Chondrocyte (in vitro differentiated cells): ENCODE data around the gene NUFIP1. TPM values are rescaled to one million over a fixed set of nuclear protein-coding genes. Genes with fewer than 3 reads are reported as not detected.

Experiments used
- DNase-seq: peaks from one replicate; pipeline ENCODE4 v3.0.0; 2021; ENCODE audit warnings: mixed read lengths, low spot score
- H3K27ac Mint-ChIP-seq: one replicate; pipeline ENCODE4 v1.8.0; 2021; ENCODE audit warnings: mild to moderate bottlenecking, moderate library complexity, mixed read lengths; ENCODE audit not compliant: unreplicated experiment
- H3K27me3 Mint-ChIP-seq: 2 replicates; pipeline ENCODE4 v1.8.0; 2021; ENCODE audit warnings: low read depth, mixed read lengths
- H3K36me3 Mint-ChIP-seq: 2 replicates; pipeline ENCODE4 v1.8.0; 2021; ENCODE audit warnings: low read depth, mixed read lengths
- H3K4me1 Mint-ChIP-seq: 2 replicates; pipeline ENCODE4 v1.8.0; 2021; ENCODE audit warnings: low read depth, mild to moderate bottlenecking, mixed read lengths
- H3K4me3 Mint-ChIP-seq: one replicate; pipeline ENCODE4 v1.8.0; 2021; ENCODE audit warnings: mild to moderate bottlenecking, moderate library complexity, mixed read lengths; ENCODE audit not compliant: unreplicated experiment
- H3K9me3 Mint-ChIP-seq: 2 replicates; pipeline ENCODE4 v1.8.0; 2021; ENCODE audit warnings: low read depth, mixed read lengths
- CTCF ChIP-seq: fragments of 200-600 bp; sonication (generic); IDR thresholded peaks from 2 replicates; pipeline ENCODE4 v1.5.0; 2021; ENCODE audit warnings: antibody characterized with exemption, mild to moderate bottlenecking, moderate library complexity
- total RNA-seq: library from RNA; stranded (reverse); gene quantifications from 3 replicates; pipeline ENCODE4 v1.2.1, GENCODE V29; 2021

NUFIP1 gene
- total RNA-seq, 1 donor from 2014 or later = 5.1 TPM

DNA sequence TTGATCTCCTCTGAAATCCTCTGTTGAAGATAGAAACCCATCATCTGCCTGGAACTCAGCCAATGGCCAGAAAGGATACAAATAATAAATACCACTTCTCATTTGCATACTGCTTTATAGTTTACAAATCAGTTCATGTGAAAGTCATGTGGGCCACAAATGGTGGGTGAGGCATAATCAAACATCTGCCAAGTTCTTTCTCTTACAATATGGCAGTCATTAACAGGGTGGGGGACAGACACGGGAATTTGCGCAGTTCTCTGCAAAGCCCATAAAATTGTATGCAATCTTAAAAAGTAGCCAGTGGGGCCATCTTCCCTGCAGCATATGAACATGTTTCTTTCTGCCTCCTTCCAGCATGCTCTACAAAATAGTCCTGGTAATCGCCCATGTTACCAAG lies 59.6 kb downstream of the NUFIP1 start:
- TF ChIP-seq CTCF = no peak
- Mint-ChIP-seq H3K36me3 (no peaks in the 10 kb centered on the region), H3K4me1 (peaks cover 45% of the 10 kb centered on the region), H3K27ac (peak overlapping the region; percentile 55), H3K9me3 (no peaks in the 10 kb centered on the region), H3K4me3 (no peak overlapping the region), H3K27me3 (no peaks in the 10 kb centered on the region)
- no peak for DNase-seq

DNA sequence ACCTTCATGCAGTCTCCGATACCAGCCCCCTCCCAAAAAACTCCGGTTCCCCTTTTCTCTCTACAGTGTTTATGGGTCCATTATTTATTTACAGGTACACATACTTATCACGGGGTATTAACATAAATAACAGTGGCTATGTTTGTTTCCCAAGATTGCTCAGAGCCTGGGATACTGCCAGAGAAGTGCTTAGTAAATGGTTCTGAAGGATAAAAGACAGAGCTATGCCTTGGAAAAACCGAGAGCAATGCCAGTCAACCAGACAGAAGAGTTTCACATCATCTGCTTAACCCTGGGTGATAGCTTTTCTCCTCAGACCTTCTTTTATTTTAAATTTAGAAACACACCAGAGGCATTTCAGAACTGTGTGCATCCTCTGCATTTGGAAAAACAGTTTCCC lies 61.3 kb downstream of the NUFIP1 start:
- Mint-ChIP-seq H3K4me1 (peaks cover 30% of the 10 kb centered on the region), H3K27me3 (no peaks in the 10 kb centered on the region), H3K27ac (no peak overlapping the region), H3K9me3 (no peaks in the 10 kb centered on the region), H3K4me3 (no peak overlapping the region), H3K36me3 (no peaks in the 10 kb centered on the region)
- no peak for DNase-seq
- no peak for TF ChIP-seq CTCF

GRCh38 chr13:44921931-44922758 lies 67.1 kb downstream of the NUFIP1 start:
- no peaks in the 10 kb centered on the region for H3K36me3 Mint-ChIP-seq
- DNase-seq = no peak
- no peaks in the 10 kb centered on the region for H3K4me1 Mint-ChIP-seq
- peak; percentile 24 for TF ChIP-seq CTCF
- H3K27ac Mint-ChIP-seq = no peak overlapping the region
- H3K9me3 Mint-ChIP-seq = no peaks in the 10 kb centered on the region
- H3K27me3 Mint-ChIP-seq = no peaks in the 10 kb centered on the region
- H3K4me3 Mint-ChIP-seq = no peak overlapping the region

DNA sequence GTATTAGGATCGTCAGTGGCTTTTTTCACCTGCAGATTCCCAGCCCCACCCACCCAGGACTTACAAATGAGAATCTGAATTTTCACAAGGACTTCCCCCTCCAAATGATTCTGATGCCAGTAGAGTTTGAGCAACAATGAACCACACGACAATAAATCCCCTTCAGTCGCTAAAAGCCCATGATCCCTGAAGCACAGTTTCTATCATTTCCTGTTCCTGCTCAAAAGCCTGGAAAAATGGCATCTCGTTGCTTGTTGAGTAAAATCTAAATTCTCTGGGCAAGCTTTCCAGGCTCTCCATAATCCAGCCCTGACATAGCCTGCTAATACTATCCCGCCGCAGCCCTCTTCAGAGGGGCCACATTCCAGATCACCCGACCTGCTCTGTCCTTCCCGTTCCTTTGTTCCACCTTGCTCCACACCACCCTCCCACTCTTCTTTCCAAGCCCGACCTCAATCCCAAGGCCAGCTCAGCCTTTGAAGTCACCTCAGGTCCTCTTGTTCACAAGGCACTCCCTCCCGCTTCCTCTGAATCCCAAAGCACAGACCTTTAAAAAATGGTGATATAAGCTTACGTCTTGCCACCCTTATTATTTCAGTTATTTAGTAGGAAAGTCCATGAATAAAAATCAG lies 67.9 kb downstream of the NUFIP1 start:
- Mint-ChIP-seq H3K27me3 (no peaks in the 10 kb centered on the region), H3K4me3 (no peak overlapping the region), H3K27ac (no peak overlapping the region), H3K4me1 (no peaks in the 10 kb centered on the region), H3K36me3 (no peaks in the 10 kb centered on the region), H3K9me3 (no peaks in the 10 kb centered on the region)
- no peak for DNase-seq
- no peak for TF ChIP-seq CTCF

GRCh38 chr13:44920013-44920412 lies 69.3 kb downstream of the NUFIP1 start:
- Mint-ChIP-seq H3K4me1 (no peaks in the 10 kb centered on the region), H3K4me3 (no peak overlapping the region), H3K9me3 (no peaks in the 10 kb centered on the region), H3K36me3 (no peaks in the 10 kb centered on the region), H3K27ac (no peak overlapping the region), H3K27me3 (no peaks in the 10 kb centered on the region)
- peak; percentile 57 for TF ChIP-seq CTCF
- no peak for DNase-seq
